ENCODE data around the gene COG4.
A peak's percentile ranks its signal among the peaks of the same experiment; 100 is the strongest.

COG4 gene

GRCh38 chr16:70437017-70437581 is 86.3 kb downstream of the COG4 start:
- no peaks in the 10 kb centered on the region for H3K36me3 ChIP-seq (ENCODE audit: control insufficient read depth, insufficient read depth, low read length)
- H3K4me3 ChIP-seq (ENCODE audit: insufficient read depth, low read depth, low read length, poor library complexity, severe bottlenecking): peak overlapping the region; percentile 59
- DNase-seq: no peak
- H3K27ac ChIP-seq (ENCODE audit: insufficient read depth, low read length, poor library complexity, severe bottlenecking): no peak overlapping the region
- no peaks in the 10 kb centered on the region for H3K27me3 ChIP-seq (replicated peaks; ENCODE audit: control insufficient read depth, insufficient read depth, low read length, poor library complexity, severe bottlenecking)
- peaks cover 22% of the 10 kb centered on the region for H3K4me1 ChIP-seq (ENCODE audit: control insufficient read depth, insufficient read depth, low read length, poor library complexity, severe bottlenecking)
- no peaks in the 10 kb centered on the region for H3K9me3 ChIP-seq (ENCODE audit: control insufficient read depth, low read length)

- H3K4me1 ChIP-seq (ENCODE audit: control insufficient read depth, insufficient read depth, low read length, poor library complexity, severe bottlenecking): peaks cover 37% of the 10 kb centered on the region
- H3K27ac ChIP-seq (ENCODE audit: insufficient read depth, low read length, poor library complexity, severe bottlenecking): no peak overlapping the region
- H3K4me3 ChIP-seq (ENCODE audit: insufficient read depth, low read depth, low read length, poor library complexity, severe bottlenecking): no peak overlapping the region
- H3K27me3 ChIP-seq (replicated peaks; ENCODE audit: control insufficient read depth, insufficient read depth, low read length, poor library complexity, severe bottlenecking): no peaks in the 10 kb centered on the region
- H3K36me3 ChIP-seq (ENCODE audit: control insufficient read depth, insufficient read depth, low read length): no peaks in the 10 kb centered on the region
- H3K9me3 ChIP-seq (ENCODE audit: control insufficient read depth, low read length): no peaks in the 10 kb centered on the region
- DNase-seq: no peak
Measured at GRCh38 chr16:70434484-70435260, 88.7 kb downstream of the COG4 start.

DNA sequence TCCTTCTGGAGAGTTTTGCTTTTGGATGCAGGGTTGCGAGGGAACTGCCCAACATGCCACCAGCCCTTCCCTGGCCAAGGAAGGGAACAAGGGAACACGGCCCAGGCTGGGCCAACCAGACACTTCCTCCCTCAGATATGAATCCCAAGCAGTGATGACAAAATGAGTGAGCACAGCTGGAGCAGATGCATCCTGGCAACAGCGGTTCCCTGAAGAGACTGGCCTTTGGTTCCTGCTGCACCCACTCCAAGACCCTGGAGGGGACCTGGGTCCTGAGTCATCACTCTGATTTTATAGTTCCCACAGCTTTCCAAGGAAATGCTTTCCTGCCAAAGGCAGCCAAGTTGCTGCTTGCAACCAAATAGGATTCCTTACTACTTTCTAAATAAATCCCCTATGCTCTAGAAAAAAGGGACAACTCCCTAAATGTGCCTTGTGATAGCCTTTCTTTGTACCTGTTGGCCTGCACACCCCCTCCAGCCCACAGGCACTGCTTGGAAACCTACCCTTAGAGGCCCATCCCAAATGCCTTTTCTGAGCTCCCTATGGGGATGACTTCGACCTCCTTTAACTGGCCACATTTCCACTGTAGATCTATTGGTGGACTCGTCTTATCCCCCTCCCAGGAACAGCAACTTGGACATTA is 89.8 kb downstream of the COG4 start:
- H3K4me1 ChIP-seq (ENCODE audit: control insufficient read depth, insufficient read depth, low read length, poor library complexity, severe bottlenecking): peaks cover 34% of the 10 kb centered on the region
- H3K27me3 ChIP-seq (replicated peaks; ENCODE audit: control insufficient read depth, insufficient read depth, low read length, poor library complexity, severe bottlenecking): no peaks in the 10 kb centered on the region
- H3K27ac ChIP-seq (ENCODE audit: insufficient read depth, low read length, poor library complexity, severe bottlenecking): no peak overlapping the region
- H3K9me3 ChIP-seq (ENCODE audit: control insufficient read depth, low read length): no peaks in the 10 kb centered on the region
- no peaks in the 10 kb centered on the region for H3K36me3 ChIP-seq (ENCODE audit: control insufficient read depth, insufficient read depth, low read length)
- no peak overlapping the region for H3K4me3 ChIP-seq (ENCODE audit: insufficient read depth, low read depth, low read length, poor library complexity, severe bottlenecking)
- DNase-seq: no peak

- no peaks in the 10 kb centered on the region for H3K36me3 ChIP-seq (ENCODE audit: control insufficient read depth, insufficient read depth, low read length)
- no peak for DNase-seq
- no peaks in the 10 kb centered on the region for H3K27me3 ChIP-seq (replicated peaks; ENCODE audit: control insufficient read depth, insufficient read depth, low read length, poor library complexity, severe bottlenecking)
- H3K4me3 ChIP-seq (ENCODE audit: insufficient read depth, low read depth, low read length, poor library complexity, severe bottlenecking): no peak overlapping the region
- H3K27ac ChIP-seq (ENCODE audit: insufficient read depth, low read length, poor library complexity, severe bottlenecking): no peak overlapping the region
- no peaks in the 10 kb centered on the region for H3K9me3 ChIP-seq (ENCODE audit: control insufficient read depth, low read length)
- H3K4me1 ChIP-seq (ENCODE audit: control insufficient read depth, insufficient read depth, low read length, poor library complexity, severe bottlenecking): peaks cover 35% of the 10 kb centered on the region
Measured at GRCh38 chr16:70432723-70433457, 90.5 kb downstream of the COG4 start.

DNA sequence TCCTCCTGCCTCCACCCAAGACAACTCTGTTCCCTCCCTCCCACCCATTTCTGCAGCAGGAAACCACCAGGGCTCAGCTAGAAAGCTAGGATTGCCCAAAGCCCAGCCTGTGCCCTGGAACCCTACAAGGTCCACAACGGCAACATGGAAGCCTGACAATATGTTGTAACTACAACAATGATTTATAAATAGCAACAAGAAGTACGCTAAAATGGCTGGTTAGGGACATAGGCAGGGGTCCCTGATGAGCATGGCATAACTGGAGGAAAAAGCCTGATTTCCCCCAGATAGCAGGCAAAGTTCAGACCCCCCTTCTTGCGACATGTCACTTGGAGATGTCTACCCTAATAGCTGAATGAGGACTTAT is 91.0 kb downstream of the COG4 start:
- no peak for DNase-seq
- H3K4me3 ChIP-seq (ENCODE audit: insufficient read depth, low read depth, low read length, poor library complexity, severe bottlenecking): no peak overlapping the region
- H3K27me3 ChIP-seq (replicated peaks; ENCODE audit: control insufficient read depth, insufficient read depth, low read length, poor library complexity, severe bottlenecking): no peaks in the 10 kb centered on the region
- H3K4me1 ChIP-seq (ENCODE audit: control insufficient read depth, insufficient read depth, low read length, poor library complexity, severe bottlenecking): peaks cover 30% of the 10 kb centered on the region
- H3K36me3 ChIP-seq (ENCODE audit: control insufficient read depth, insufficient read depth, low read length): no peaks in the 10 kb centered on the region
- H3K27ac ChIP-seq (ENCODE audit: insufficient read depth, low read length, poor library complexity, severe bottlenecking): no peak overlapping the region
- H3K9me3 ChIP-seq (ENCODE audit: control insufficient read depth, low read length): no peaks in the 10 kb centered on the region

- DNase-seq: peak; percentile 23 to 39 (median 28)
- Histone ChIP-seq H3K4me1 (ENCODE audit: control insufficient read depth, insufficient read depth, low read length, poor library complexity, severe bottlenecking) (peaks cover 26% of the 10 kb centered on the region), H3K4me3 (ENCODE audit: insufficient read depth, low read depth, low read length, poor library complexity, severe bottlenecking) (peak overlapping the region; percentile 11), H3K9me3 (ENCODE audit: control insufficient read depth, low read length) (no peaks in the 10 kb centered on the region), H3K27me3 (replicated peaks; ENCODE audit: control insufficient read depth, insufficient read depth, low read length, poor library complexity, severe bottlenecking) (no peaks in the 10 kb centered on the region), H3K36me3 (ENCODE audit: control insufficient read depth, insufficient read depth, low read length) (no peaks in the 10 kb centered on the region), H3K27ac (ENCODE audit: insufficient read depth, low read length, poor library complexity, severe bottlenecking) (peak overlapping the region; percentile 69)
Measured at GRCh38 chr16:70430667-70431536, 92.5 kb downstream of the COG4 start.

Measured in effector memory CD4-positive, alpha-beta T cell (primary cell).